Osteoblast (primary cell): ENCODE results near the gene MIS18A. TPM values are rescaled to one million over a fixed set of nuclear protein-coding genes. Genes with fewer than 3 reads are reported as not detected.

Experiments
- DNase-seq: peaks from one replicate; pipeline ENCODE4 v3.0.0; 2011; ENCODE audit warnings: low spot score, mixed read lengths; ENCODE audit not compliant: insufficient read length; ENCODE audit errors: missing footprints
- H2AFZ ChIP-seq: 2 replicates; pipeline ENCODE4 v1.6.0; 2011; ENCODE audit warnings: mild to moderate bottlenecking, low read length
- H3K27ac ChIP-seq: 2 replicates; pipeline ENCODE4 v1.5.1; 2011; ENCODE audit warnings: mild to moderate bottlenecking, low read depth, low read length, moderate library complexity
- H3K27me3 ChIP-seq: 2 replicates; pipeline ENCODE4 v1.6.0; 2012; ENCODE audit warnings: mild to moderate bottlenecking, control low read depth, inconsistent platforms, low read length, moderate library complexity; ENCODE audit not compliant: insufficient read depth
- H3K36me3 ChIP-seq: 2 replicates; pipeline ENCODE4 v1.5.1; 2011; ENCODE audit warnings: mild to moderate bottlenecking, low read length, control low read depth, moderate library complexity; ENCODE audit not compliant: insufficient read depth
- H3K4me1 ChIP-seq: 2 replicates; pipeline ENCODE4 v1.5.1; 2011; ENCODE audit warnings: mild to moderate bottlenecking, low read length, control low read depth, moderate library complexity; ENCODE audit not compliant: insufficient read depth
- H3K4me2 ChIP-seq: 2 replicates; pipeline ENCODE4 v1.6.0; 2011; ENCODE audit warnings: mild to moderate bottlenecking, low read length; ENCODE audit not compliant: insufficient read depth
- H3K4me3 ChIP-seq: fragments of 200-600 bp; sonication (generic); 3 replicates; pipeline ENCODE4 v1.5.1; 2012; ENCODE audit warnings: mild to moderate bottlenecking, low read length, inconsistent platforms; ENCODE audit not compliant: insufficient read depth
- H3K79me2 ChIP-seq: 2 replicates; pipeline ENCODE4 v1.6.0; 2012; ENCODE audit warnings: mild to moderate bottlenecking, low read length, control low read depth, inconsistent platforms; ENCODE audit not compliant: insufficient read depth
- H3K9me3 ChIP-seq: 2 replicates; pipeline ENCODE4 v1.5.1; 2011; ENCODE audit warnings: low read depth, low read length, control low read depth
- H4K20me1 ChIP-seq: 2 replicates; pipeline ENCODE4 v1.6.0; 2012; ENCODE audit warnings: mild to moderate bottlenecking, low read length, control low read depth; ENCODE audit not compliant: insufficient read depth
- CTCF ChIP-seq: IDR thresholded peaks from 2 replicates; pipeline ENCODE4 v1.5.1; 2011; ENCODE audit warnings: mild to moderate bottlenecking, low read depth, low read length, moderate library complexity; ENCODE audit errors: extremely low read depth
- total RNA-seq: library from RNA; depleted of rRNA; stranded (reverse); fragments of >200 nt; gene quantifications from 2 replicates; pipeline ENCODE4 v1.2.3, GENCODE V29; 2012

MIS18A gene
- total RNA-seq, 1 donor: 4.3 TPM

- Histone ChIP-seq H4K20me1 (no peaks in the 10 kb centered on the region), H3K4me2 (no peak overlapping the region), H3K79me2 (no peaks in the 10 kb centered on the region), H3K4me3 (no peak overlapping the region), H2AFZ (no peak overlapping the region), H3K36me3 (no peaks in the 10 kb centered on the region), H3K27ac (no peak overlapping the region), H3K9me3 (no peaks in the 10 kb centered on the region), H3K27me3 (peaks cover 27% of the 10 kb centered on the region), H3K4me1 (peaks cover 4% of the 10 kb centered on the region)
- no peak for TF ChIP-seq CTCF
- DNase-seq: no peak
These were observed 32.9 kb downstream of the MIS18A start for GRCh38 chr21:32245971-32246370.

GRCh38 chr21:32240851-32241687 is 37.8 kb downstream of the MIS18A start:
- no peaks in the 10 kb centered on the region for H3K36me3 ChIP-seq
- H3K4me3 ChIP-seq: peak overlapping the region; percentile 32
- peaks cover 6% of the 10 kb centered on the region for H3K27me3 ChIP-seq
- peaks cover 11% of the 10 kb centered on the region for H3K4me1 ChIP-seq
- H2AFZ ChIP-seq: peak overlapping the region; percentile 21
- no peak for TF ChIP-seq CTCF
- H3K4me2 ChIP-seq: peak overlapping the region; percentile 74
- no peaks in the 10 kb centered on the region for H3K9me3 ChIP-seq
- no peak for DNase-seq
- no peaks in the 10 kb centered on the region for H3K79me2 ChIP-seq
- no peaks in the 10 kb centered on the region for H4K20me1 ChIP-seq
- H3K27ac ChIP-seq: no peak overlapping the region

- Histone ChIP-seq H3K79me2 (no peaks in the 10 kb centered on the region), H3K4me3 (no peak overlapping the region), H3K27me3 (no peaks in the 10 kb centered on the region), H3K9me3 (no peaks in the 10 kb centered on the region), H3K27ac (no peak overlapping the region), H3K36me3 (no peaks in the 10 kb centered on the region), H3K4me2 (no peak overlapping the region), H4K20me1 (no peaks in the 10 kb centered on the region), H3K4me1 (peaks cover 11% of the 10 kb centered on the region), H2AFZ (no peak overlapping the region)
- no peak for DNase-seq
- no peak for TF ChIP-seq CTCF
These were observed 39.3 kb downstream of the MIS18A start for GRCh38 chr21:32239551-32239950.

GRCh38 chr21:32238063-32238462 is 40.8 kb downstream of the MIS18A start:
- Histone ChIP-seq H3K4me3 (no peak overlapping the region), H2AFZ (no peak overlapping the region), H3K27ac (no peak overlapping the region), H3K4me2 (no peak overlapping the region), H3K36me3 (no peaks in the 10 kb centered on the region), H3K4me1 (peaks cover 11% of the 10 kb centered on the region), H3K27me3 (no peaks in the 10 kb centered on the region), H3K79me2 (no peaks in the 10 kb centered on the region), H3K9me3 (no peaks in the 10 kb centered on the region), H4K20me1 (no peaks in the 10 kb centered on the region)
- TF ChIP-seq CTCF: no peak
- no peak for DNase-seq
